ENCODE data around the gene EIF3F.

Gene EIF3F

GRCh38 chr11:8019314-8020243, 32.4 kb downstream of the EIF3F start:
- in situ Hi-C loops (cut with HindIII; ENCODE audit: low sequenced_read_pairs) = no loop called here

DNA sequence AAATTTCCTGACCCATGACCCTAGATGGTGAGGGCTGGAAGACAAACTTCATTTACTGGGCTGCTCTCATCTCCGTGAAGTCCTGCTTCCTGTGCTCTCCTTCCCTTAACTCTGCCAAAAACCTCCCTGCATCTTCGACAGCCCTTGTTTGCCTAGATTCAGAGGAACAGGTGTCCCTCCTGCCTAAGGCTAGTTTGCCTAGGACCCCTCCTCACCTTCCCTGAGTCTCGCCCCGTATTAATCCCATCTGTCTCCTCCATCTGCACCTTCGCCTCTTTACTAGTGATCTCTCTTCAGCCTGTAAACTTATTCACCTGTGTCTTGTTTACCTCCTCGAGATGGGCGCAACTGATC, 33.1 kb downstream of the EIF3F start:
- in situ Hi-C loops (cut with HindIII; ENCODE audit: low sequenced_read_pairs) = no loop called here

- in situ Hi-C loops (cut with HindIII; ENCODE audit: low sequenced_read_pairs) = no loop called here
Observed at GRCh38 chr11:8021920-8022319, 34.8 kb downstream of the EIF3F start.

- in situ Hi-C loops (cut with HindIII; ENCODE audit: low sequenced_read_pairs) = no loop called here
Observed at GRCh38 chr11:8022876-8023275, 35.7 kb downstream of the EIF3F start.

GRCh38 chr11:8023831-8024555, 36.9 kb downstream of the EIF3F start:
- in situ Hi-C loops (cut with HindIII; ENCODE audit: low sequenced_read_pairs) = no loop called here

GRCh38 chr11:8025123-8025522, 38.0 kb downstream of the EIF3F start:
- in situ Hi-C loops (cut with HindIII; ENCODE audit: low sequenced_read_pairs) = no loop called here

DNA sequence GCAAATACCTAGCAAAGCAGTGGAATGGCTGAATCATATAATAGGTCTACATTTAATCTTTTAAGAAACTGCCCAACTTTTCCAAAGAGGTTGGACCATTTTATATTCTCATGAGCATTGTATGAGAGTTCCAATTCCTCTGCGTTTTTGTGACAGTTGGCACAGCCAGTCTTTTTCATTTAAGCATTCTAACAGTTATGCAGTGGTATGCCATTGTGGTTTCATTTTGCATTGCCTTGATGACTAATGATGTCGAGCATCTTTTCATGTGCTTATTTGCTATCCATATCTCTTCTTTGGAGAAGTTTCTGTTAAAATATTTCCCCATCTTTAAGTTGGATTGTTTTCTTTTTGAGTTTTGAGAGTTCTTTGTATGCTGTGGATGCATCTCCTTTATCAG, 38.7 kb downstream of the EIF3F start:
- in situ Hi-C loops (cut with HindIII; ENCODE audit: low sequenced_read_pairs) = no loop called here

DNA sequence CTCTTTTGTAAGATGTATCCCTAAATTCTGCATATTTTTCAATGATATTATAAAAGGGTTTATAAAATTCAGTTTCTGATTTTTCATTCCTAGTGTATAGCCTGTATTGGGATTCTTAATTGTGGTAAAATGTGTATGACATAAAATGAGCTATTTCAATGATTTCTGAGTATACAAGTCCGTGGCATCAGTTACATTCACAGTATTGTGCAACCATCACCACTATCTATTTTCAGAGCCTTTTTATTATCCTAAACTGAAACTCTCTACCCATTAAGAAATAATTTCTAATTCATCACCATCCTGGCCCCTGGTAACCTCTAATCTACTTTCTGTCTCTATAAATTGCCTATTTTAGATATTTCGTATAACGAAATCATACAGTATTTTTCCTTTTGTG, 39.8 kb downstream of the EIF3F start:
- in situ Hi-C loops (cut with HindIII; ENCODE audit: low sequenced_read_pairs) = no loop called here

DNA sequence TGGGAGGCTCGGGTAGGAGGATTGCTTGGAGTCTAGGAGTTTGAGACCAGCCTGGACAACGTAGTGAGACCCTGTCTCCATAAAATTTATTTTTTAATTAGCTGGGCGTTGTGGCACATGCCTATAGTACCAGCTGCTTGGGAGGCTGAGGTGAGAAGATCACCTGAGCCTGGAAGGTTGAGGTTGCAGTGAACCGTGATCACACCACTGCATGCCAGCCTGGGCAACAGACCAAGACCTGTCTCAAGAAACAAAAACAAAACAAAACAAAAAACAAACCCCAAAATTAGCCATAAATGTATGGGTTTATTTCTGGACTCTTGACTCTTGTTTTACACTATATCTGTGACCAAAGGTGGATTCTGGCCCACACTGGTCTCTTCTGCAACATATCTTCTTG, 41.6 kb downstream of the EIF3F start:
- in situ Hi-C loops (cut with HindIII; ENCODE audit: low sequenced_read_pairs) = no loop called here

DNA sequence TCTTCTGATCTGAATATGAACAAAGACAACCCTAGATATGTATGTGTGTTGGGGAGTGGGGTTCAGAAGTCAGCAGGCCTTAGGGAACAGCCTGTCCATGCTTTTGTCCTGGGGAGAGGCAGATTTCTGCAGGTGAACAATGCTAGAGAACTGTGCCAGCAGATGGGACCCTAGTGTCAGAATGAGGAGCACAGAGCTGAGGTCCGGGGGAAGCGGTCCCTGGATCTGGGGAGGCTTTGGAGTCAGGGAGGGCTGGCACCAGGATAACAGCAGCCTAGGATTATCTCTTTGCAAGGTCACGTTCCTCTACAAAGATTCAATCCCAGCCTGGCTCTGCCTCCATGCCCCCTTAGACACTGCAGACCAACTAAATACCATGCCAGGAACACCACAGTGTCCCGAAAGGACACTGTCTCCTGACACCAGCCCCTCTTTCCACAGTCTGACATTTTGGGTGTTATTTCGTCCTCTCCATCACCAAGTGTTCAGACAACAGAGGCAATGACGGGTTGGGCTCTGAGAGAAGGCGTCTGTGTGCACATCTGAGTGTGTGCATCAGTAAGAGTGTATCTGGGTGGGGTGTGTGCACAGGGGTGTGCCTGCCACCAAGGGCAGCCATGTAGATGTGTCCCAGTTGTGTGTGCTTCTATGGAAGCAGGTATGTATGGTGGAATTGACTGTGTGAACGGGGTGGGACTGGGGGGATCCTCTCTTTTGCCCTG, 43.5 kb downstream of the EIF3F start:
- in situ Hi-C loops (cut with HindIII; ENCODE audit: low sequenced_read_pairs) = no loop called here

DNA sequence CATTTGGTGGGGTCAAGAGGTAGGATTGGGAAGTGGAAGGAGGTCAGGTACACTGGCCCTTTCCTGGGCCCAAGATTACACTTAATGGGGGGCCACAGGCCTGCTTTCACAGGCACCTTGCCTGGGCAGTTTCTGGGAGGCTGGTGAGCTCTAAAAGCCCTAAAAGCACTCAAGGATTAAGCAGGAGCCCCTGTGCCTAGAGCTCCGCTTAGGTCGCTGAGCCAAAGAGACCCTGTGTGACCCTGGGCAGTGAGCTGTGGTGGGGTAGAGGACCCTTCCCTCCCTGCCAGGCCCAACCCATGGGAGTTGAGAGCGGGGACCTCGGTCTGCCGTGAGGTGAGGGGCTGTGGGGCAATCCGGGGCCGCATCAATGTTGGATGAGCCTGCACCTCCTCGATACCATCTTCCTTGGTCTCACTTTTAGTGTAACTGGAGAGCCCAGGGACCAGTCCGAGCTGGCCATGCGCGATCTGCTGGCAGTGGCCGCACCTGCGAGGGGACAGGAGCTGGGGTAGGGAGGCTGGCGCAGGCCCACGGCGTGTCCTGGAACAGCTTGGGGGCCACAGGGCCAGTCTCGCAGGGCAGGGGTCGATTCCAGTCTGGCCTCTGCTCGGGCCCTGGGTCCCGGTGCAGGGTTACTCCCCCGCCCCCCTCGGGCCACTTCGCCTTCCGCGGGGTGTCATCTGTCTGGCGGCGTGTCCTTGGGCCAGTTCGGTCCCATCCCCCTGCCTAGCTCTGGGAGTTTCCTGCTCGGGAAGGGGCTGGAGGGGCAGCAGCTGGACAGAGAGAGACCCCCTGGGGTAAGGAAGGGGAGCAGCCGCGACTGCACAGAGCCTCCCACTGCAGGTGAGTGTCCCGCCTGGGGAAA, 44.3 kb downstream of the EIF3F start:
- in situ Hi-C loops (cut with HindIII; ENCODE audit: low sequenced_read_pairs) = no loop called here

DNA sequence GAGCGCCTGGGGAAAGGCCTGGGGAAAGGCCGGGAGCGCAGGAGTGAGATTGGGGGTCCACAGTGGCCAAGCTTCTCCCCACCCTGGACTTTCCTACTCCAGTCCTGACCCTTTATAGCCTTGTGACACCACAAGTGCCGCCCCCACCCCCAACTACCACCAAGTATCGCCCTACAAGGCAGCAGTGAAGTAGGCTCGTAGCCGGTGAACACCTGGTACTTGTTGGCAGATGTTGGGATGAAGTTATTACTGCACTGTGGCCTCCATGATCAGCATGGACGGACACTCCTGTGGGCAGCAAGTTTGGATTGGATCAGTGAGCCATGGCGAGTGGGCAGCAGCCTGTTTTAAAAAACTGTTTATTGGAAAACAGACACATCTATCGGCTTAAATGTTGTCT, 45.0 kb downstream of the EIF3F start:
- in situ Hi-C loops (cut with HindIII; ENCODE audit: low sequenced_read_pairs) = no loop called here

GRCh38 chr11:8032576-8033304, 45.6 kb downstream of the EIF3F start:
- in situ Hi-C loops (cut with HindIII; ENCODE audit: low sequenced_read_pairs) = no loop called here

GRCh38 chr11:8033305-8034105, 46.4 kb downstream of the EIF3F start:
- in situ Hi-C loops (cut with HindIII; ENCODE audit: low sequenced_read_pairs) = no loop called here

GRCh38 chr11:8034106-8034585, 47.0 kb downstream of the EIF3F start:
- in situ Hi-C loops (cut with HindIII; ENCODE audit: low sequenced_read_pairs) = no loop called here

DNA sequence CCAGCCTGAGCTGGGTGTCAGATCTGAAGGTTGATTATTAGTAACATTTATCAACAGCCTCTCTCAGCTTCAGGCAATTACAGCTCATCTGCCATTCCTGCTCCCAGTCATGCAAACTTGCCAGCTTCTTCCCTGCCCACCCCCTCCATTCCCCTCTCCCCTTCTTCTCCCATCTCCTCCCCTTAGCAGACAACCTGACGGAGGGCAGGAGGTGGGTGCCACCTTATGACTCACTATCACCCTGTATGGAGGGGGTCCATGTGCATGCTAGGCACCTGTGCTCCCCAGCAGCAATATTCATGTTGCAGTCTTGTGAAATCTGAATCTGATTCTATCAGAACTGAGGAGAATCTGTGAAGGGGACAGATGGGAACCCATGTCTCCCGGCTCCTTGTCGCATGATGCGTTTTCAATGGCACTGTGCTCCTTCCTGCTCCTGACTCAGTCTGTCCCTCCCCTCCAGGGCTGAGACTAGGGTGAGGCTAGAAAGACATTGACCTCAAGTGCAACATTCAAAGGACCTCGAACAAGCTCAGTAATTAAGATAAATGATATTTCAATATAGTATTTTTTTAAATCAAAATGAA, 47.6 kb downstream of the EIF3F start:
- in situ Hi-C loops (cut with HindIII; ENCODE audit: low sequenced_read_pairs) = no loop called here

GRCh38 chr11:8035200-8035855, 48.2 kb downstream of the EIF3F start:
- in situ Hi-C loops (cut with HindIII; ENCODE audit: low sequenced_read_pairs) = no loop called here
